ENCODE results near the gene FANK1.

FANK1 gene

GRCh38 chr10:125984865-125985495 is 88.6 kb downstream of the FANK1 start:
- in situ Hi-C loops (cut with MboI; ENCODE audit: low sequenced_read_pairs) = no loop called here

GRCh38 chr10:125985557-125986240 is 89.3 kb downstream of the FANK1 start:
- in situ Hi-C loops (cut with MboI; ENCODE audit: low sequenced_read_pairs) = no loop called here

GRCh38 chr10:125989791-125990190 is 93.4 kb downstream of the FANK1 start:
- in situ Hi-C loops (cut with MboI; ENCODE audit: low sequenced_read_pairs) = no loop called here

DNA sequence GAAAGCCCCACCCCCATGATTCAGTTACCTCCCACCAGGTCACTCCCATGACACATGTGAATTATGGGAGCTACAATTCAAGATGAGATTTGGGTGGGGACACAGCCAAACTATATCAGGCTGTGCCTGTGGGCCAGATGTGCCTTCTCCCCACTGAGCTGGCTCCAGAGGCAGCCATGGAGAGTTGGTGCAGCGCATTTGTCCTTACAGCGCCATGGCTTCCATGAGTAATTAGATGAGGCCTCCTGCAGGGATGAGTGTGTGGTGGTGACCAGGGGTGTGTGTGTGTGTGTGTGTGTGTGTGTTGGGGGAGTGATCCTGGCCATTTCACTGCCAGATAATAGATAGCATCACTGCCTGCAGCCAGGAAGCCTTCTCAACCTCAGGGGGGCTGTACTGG is 94.6 kb downstream of the FANK1 start:
- in situ Hi-C loops (cut with MboI; ENCODE audit: low sequenced_read_pairs) = no loop called here

DNA sequence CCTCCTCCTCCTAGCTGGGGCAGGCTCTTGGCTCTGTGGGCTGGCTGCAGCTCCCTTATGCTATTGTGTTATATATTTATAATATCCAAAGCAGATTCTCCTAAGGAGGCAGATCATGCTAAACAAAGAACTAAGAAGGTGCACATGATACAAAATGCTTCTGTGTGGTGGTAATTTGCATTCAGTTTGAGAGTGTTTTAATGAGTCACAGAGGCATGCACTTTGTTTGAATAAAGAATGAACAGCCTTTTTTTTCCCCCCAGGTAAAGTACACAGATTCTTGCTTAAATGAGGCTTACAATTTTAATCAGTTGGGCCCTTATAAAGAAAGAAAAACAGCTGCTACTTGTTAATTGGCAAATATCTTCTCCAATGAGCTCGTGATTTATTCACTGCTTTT is 95.0 kb downstream of the FANK1 start:
- in situ Hi-C loops (cut with MboI; ENCODE audit: low sequenced_read_pairs) = no loop called here

- in situ Hi-C loops (cut with MboI; ENCODE audit: low sequenced_read_pairs) = no loop called here
These were observed 95.9 kb downstream of the FANK1 start for GRCh38 chr10:125992254-125992653.

DNA sequence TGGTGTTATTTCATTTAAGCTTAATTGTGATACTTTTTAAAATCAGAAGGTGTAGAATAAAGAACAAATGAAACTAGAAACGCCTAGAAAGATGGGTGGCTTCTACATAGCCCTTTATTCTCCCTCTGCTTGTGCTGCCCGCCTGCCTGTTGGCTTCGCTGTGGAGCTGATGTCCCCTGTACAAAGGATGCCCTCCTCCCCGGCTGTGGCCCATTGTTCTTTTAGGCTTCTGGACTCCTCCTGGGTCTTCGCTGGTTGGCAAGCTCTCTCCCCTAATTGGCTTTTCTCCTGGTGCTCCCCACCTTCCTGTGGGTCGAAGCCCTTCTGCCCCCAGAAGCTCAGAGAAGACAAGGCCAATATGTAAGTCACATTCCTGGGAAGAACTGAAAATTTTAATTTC is 98.2 kb downstream of the FANK1 start:
- in situ Hi-C loops (cut with MboI; ENCODE audit: low sequenced_read_pairs) = no loop called here

DNA sequence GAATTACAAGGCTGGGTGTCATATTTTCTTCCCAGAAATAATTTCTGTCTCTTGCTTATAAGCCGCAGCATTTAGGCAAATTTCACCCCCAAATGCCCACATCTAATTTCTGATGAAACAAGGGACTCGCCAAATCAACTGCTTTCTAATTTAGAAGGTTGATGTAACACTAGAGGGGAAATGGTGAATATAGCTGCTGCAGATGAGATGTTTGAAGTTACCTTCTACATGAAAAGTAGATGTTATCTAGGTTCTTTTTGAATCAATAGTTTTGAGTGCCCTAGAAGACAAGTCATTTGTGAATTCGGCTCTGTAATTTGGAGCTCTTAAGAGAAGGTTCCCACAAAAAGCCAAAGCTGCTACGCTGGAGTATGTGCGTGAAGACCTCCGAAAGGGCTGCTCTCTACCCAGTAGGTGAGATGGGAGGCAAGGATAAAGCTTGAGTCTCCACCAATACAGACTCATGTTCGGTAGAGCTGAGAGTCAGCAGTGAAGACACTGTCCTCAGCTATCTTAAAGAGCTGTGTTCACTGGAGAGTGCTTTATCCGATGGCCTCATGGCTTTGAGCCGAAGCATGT is 99.5 kb downstream of the FANK1 start:
- in situ Hi-C loops (cut with MboI; ENCODE audit: low sequenced_read_pairs) = no loop called here

GRCh38 chr10:125997586-125997985 is 101.2 kb downstream of the FANK1 start:
- in situ Hi-C loops (cut with MboI; ENCODE audit: low sequenced_read_pairs) = no loop called here

GRCh38 chr10:125999694-126000093 is 103.3 kb downstream of the FANK1 start:
- in situ Hi-C loops (cut with MboI; ENCODE audit: low sequenced_read_pairs) = no loop called here

DNA sequence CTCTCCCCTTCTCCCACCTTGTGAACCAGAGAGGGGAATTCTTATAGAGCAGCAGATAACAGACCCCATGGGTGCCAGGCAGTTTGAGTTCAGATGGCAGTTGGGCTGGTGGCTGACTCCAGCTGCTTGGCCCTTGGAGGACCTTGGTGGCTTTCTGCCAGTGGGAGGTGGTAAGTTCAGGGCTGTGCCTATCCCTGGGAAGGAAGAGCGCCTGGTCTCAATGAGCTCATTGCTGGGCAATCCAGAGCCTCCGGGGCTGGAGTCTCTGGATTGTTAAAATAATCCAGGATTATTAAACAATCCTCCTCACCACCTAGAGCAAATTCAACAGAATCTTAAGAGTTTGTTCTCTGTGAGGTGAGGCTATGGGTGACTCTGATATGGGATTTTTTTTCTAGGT is 105.2 kb downstream of the FANK1 start:
- in situ Hi-C loops (cut with MboI; ENCODE audit: low sequenced_read_pairs) = no loop called here

DNA sequence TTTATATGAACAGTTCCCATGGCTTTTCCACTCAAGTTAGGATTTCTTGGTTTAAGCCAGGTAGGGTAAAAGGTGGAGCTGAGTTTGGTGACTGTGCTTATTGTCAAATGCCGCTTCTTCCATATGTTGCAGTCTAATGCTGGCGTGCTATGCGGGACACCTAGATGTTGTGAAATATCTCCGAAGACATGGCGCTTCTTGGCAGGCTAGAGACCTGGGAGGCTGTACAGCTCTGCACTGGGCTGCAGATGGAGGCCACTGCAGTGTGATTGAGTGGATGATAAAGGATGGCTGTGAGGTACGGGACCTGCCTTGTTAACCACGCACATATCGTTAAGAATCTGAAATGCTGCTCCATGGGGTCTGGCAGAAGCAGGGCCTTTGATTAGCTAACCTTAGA is 108.4 kb downstream of the FANK1 start:
- in situ Hi-C loops (cut with MboI; ENCODE audit: low sequenced_read_pairs) = no loop called here

DNA sequence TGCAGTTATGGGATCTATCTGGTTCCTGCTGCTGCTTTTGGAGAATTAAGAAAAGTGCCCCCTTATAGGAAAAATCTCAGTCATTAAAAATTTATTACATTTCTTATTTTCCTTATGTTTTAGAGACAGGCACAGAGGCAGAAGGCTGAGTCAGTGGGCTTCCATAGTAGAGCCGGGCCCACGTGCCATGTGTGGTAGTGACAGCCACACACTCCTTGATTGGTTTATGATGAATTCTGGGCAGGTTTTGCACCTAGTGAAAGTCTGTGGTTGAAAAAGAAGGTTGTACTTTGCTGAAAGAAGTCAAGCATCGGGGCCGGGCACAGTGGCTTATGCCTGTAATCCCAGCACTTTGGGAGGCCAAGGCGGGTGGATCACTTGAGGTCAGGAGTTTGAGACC is 109.9 kb downstream of the FANK1 start:
- in situ Hi-C loops (cut with MboI; ENCODE audit: low sequenced_read_pairs) = no loop called here

DNA sequence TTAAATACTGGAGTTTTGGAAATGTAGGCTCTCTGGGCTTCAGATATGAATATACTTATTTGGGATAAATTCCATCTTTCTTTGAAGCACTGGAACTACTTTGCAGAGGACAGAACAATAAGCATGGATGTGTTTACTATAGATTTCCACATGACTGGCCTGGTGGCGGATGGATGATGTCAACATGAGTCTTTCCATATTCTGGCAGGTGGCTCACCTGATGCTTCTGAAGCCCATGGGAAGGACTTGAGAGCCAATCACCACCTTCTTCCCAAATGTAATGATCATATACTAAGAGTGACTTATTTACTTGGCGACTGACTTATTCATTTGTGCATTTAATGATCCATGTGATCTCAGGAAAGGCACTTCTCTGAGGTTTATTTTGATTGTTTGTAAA is 110.5 kb downstream of the FANK1 start:
- in situ Hi-C loops (cut with MboI; ENCODE audit: low sequenced_read_pairs) = no loop called here

GRCh38 chr10:126009650-126010049 is 113.3 kb downstream of the FANK1 start:
- in situ Hi-C loops (cut with MboI; ENCODE audit: low sequenced_read_pairs) = no loop called here

- in situ Hi-C loops (cut with MboI; ENCODE audit: low sequenced_read_pairs) = no loop called here
These were observed 115.6 kb downstream of the FANK1 start for GRCh38 chr10:126011995-126012394.

DNA sequence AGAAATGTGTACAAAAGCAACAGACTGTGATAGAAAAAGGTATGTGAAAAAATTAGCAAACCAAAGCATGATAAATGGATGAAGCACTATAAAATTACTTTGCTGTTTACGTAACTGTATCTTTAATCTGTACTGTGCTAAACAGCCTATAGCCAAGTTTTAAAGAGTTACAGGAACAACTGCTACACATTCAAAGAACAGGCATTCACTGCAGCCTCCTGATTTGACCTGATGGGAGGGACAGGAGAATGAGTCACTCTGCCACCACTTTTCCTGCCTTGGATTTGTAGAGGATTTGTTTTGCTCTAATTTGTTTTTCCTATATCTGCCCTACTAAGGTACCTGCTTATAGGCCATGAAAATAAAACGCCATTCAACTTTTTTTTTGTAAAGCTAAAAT is 116.1 kb downstream of the FANK1 start:
- in situ Hi-C loops (cut with MboI; ENCODE audit: low sequenced_read_pairs) = no loop called here

DNA sequence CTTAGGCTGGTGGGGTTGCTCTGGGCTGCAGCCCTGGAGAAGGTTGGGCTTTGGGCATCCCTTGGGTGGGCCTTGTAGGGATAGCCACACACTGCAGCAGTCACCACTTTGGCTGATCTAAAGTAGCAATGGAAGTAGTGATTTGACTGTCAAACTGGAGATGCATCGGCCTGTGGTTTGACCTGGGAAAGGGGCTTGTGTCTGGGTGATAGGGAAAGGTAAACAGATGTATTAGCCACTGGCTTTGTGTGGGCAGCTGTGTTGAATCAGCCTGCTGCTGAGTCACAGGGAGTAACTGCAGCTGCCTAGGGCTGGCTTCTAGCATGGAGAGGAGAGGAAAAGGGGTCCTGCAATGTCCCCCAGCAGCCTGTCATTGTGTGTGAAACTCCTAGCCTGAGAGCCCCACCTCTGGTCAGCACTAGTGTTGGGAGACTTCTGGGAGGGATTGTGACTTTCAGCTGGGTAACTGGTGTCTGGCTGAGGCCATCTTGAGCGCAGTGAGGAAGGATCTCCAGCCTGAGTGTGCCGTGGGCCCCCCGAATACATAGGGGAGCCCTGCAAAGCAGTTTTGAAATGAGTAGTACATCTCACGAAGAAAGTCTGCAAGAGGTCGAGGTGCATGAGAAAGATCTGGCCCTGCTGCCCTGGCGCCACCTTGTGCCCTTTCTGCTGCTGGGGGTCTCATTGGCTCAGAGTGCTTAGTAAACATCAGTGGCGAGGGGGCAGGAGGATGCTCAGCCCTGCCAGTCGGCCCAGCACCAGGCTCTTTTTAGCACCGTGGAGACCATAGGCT is 117.3 kb downstream of the FANK1 start:
- in situ Hi-C loops (cut with MboI; ENCODE audit: low sequenced_read_pairs) = no loop called here

DNA sequence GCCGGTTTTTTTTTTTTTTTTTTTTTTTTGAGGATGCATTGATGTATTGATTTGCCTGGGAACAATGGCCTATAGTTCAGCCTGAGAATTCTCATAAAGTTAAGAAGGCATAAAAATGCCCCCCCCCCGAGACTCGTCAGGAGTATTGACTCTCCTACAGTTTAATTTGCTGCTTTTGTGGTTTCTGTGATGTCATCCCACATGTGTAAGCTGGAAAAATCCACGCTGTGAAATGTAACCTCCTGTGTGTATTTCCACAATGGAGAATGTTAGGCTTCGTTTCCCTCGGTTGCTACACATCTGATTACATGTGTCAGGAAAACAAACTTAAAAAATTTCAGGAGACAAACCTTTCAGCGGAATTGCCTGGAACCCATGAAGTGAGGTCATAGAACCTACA is 117.9 kb downstream of the FANK1 start:
- in situ Hi-C loops (cut with MboI; ENCODE audit: low sequenced_read_pairs) = no loop called here

- in situ Hi-C loops (cut with MboI; ENCODE audit: low sequenced_read_pairs) = no loop called here
These were observed 119.0 kb downstream of the FANK1 start for GRCh38 chr10:126015413-126015812.

GRCh38 chr10:126016156-126016805 is 119.9 kb downstream of the FANK1 start:
- in situ Hi-C loops (cut with MboI; ENCODE audit: low sequenced_read_pairs) = no loop called here

Measured in HL-60/S4 treated with phorbol 12-myristate 13-acetate at 8.2 ng/mL for 4 days and 3 days (cell line).